DOHH2 (cell line): ENCODE measurements around the gene SIRT2.

Experiments
- H3F3A ChIP-seq: fragments of 200-600 bp; sonication (generic), shearing (Covaris generic); 2 replicates; pipeline ENCODE4 v1.6.0; 2016; ENCODE audit warnings: antibody characterized with exemption, mild to moderate bottlenecking; ENCODE audit not compliant: control insufficient read depth, insufficient read depth
- H3K27ac ChIP-seq: fragments of 200-600 bp; sonication (generic); 2 replicates; pipeline ENCODE4 v1.5.1; 2014; ENCODE audit warnings: low read depth, mild to moderate bottlenecking, low read length, moderate library complexity
- H3K27me3 ChIP-seq: fragments of 200-600 bp; sonication (generic); 2 replicates; pipeline ENCODE4 v1.6.1; 2014; ENCODE audit warnings: mild to moderate bottlenecking, low read length, mixed read lengths; ENCODE audit not compliant: control insufficient read depth
- H3K36me3 ChIP-seq: fragments of 200-600 bp; sonication (generic); 2 replicates; pipeline ENCODE4 v1.6.1; 2014; ENCODE audit warnings: mild to moderate bottlenecking, low read length, moderate library complexity, mixed read lengths; ENCODE audit not compliant: control insufficient read depth
- H3K4me1 ChIP-seq: fragments of 200-600 bp; sonication (generic); 2 replicates; pipeline ENCODE4 v1.6.1; 2014; ENCODE audit warnings: mild to moderate bottlenecking, low read length, mixed read lengths; ENCODE audit not compliant: control insufficient read depth
- H3K4me2 ChIP-seq: fragments of 200-600 bp; sonication (generic); 2 replicates; pipeline ENCODE4 v1.6.0; 2014; ENCODE audit warnings: mild to moderate bottlenecking, low read length, moderate library complexity
- H3K4me3 ChIP-seq: fragments of 200-600 bp; sonication (generic); 2 replicates; pipeline ENCODE4 v1.5.1; 2014; ENCODE audit warnings: mild to moderate bottlenecking, low read length, mixed read lengths
- H3K79me2 ChIP-seq: fragments of 200-600 bp; sonication (generic); 2 replicates; pipeline ENCODE4 v1.6.1; 2014; ENCODE audit warnings: mild to moderate bottlenecking, low read length, mixed read lengths; ENCODE audit not compliant: control insufficient read depth
- H3K9me2 ChIP-seq: fragments of 200-600 bp; sonication (generic); replicated peaks from 2 replicates; pipeline ENCODE4 v1.6.1; 2014; ENCODE audit warnings: mild to moderate bottlenecking, low read length, mixed read lengths; ENCODE audit not compliant: control insufficient read depth
- H3K9me3 ChIP-seq: fragments of 200-600 bp; sonication (generic); 2 replicates; pipeline ENCODE4 v1.6.1; 2014; ENCODE audit warnings: antibody characterized with exemption, low read length, mixed read lengths; ENCODE audit not compliant: control insufficient read depth, insufficient read depth
- H4K20me1 ChIP-seq: fragments of 200-600 bp; sonication (generic); 2 replicates; pipeline ENCODE4 v1.6.0; 2014; ENCODE audit warnings: low read depth, mild to moderate bottlenecking, antibody characterized with exemption, low read length, moderate library complexity; ENCODE audit not compliant: control insufficient read depth, insufficient read depth
- EZH2phosphoT487 ChIP-seq: fragments of 200-600 bp; sonication (generic); IDR thresholded peaks from 2 replicates; pipeline ENCODE4 v1.6.1; 2017; ENCODE audit warnings: borderline replicate concordance, mild to moderate bottlenecking, antibody characterized with exemption, low read length, moderate library complexity, mixed read lengths
- TF ChIP-seq, protein P1 (sequence below): fragments of 200-600 bp; sonication (generic); IDR thresholded peaks from one replicate; pipeline ENCODE4 v1.5.1; 2014; ENCODE audit warnings: antibody characterized with exemption, mild to moderate bottlenecking, low read depth, low read length; ENCODE audit not compliant: poor library complexity, severe bottlenecking

Gene SIRT2

DNA sequence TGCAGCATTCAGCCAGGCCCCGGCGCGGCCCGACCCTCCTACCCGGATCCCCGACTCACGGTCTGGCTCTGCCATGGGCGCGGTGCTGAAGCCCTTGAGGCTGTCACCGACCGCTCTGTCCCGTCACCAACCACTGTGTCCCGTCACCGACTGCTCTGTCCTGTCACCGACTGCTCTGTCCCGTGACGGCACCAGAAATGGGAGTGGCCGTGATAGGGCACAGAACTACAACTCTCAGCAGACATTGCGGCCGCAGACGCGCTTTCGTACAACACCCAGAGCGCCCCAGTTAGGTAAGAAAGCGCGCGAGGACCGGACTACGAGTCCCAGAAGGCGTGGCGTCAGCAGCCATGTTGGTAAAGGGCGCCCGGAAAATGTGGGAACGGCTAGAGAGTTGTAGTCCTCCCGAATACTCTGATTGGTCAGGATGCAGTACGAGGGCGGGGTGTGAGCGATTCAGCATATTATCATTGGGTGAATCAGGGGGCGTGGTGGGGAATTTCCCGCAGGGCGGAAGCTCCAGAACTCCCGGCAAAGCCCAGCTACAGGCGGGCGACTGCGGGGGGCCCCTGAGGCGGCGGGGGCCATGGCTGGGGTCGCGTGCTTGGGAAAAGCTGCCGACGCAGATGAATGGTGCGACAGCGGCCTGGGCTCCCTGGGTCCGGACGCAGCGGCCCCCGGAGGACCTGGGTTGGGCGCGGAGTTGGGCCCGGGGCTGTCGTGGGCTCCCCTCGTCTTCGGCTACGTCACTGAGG is at the start of gene SIRT2, which contains the start of gene NFKBIB:
TSS of gene SIRT2 (minus strand) at position 172 of the 755 bp plus-strand sequence. CDS start at position 75, 97 bp downstream.
TSS of gene NFKBIB (plus strand) at position 523 of the 755 bp plus-strand sequence. CDS start at position 587, 64 bp downstream.
- no peaks in the 10 kb centered on the region for H3F3A ChIP-seq
- peak within 1 kb of the TSS; percentile 88 for H3K4me2 ChIP-seq
- TF ChIP-seq, protein P1, sequence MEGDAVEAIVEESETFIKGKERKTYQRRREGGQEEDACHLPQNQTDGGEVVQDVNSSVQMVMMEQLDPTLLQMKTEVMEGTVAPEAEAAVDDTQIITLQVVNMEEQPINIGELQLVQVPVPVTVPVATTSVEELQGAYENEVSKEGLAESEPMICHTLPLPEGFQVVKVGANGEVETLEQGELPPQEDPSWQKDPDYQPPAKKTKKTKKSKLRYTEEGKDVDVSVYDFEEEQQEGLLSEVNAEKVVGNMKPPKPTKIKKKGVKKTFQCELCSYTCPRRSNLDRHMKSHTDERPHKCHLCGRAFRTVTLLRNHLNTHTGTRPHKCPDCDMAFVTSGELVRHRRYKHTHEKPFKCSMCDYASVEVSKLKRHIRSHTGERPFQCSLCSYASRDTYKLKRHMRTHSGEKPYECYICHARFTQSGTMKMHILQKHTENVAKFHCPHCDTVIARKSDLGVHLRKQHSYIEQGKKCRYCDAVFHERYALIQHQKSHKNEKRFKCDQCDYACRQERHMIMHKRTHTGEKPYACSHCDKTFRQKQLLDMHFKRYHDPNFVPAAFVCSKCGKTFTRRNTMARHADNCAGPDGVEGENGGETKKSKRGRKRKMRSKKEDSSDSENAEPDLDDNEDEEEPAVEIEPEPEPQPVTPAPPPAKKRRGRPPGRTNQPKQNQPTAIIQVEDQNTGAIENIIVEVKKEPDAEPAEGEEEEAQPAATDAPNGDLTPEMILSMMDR: no peak
- TF ChIP-seq EZH2phosphoT487: no peak
- no peaks in the 10 kb centered on the region for H3K27me3 ChIP-seq
- H3K79me2 ChIP-seq: peaks cover 38% of the 10 kb centered on the region
- peak within 1 kb of the TSS; percentile 93 for H3K4me3 ChIP-seq
- no peaks in the 10 kb centered on the region for H3K9me2 ChIP-seq
- peaks cover 12% of the 10 kb centered on the region for H3K36me3 ChIP-seq
- peaks cover 20% of the 10 kb centered on the region for H3K4me1 ChIP-seq
- peak within 1 kb of the TSS; percentile 30 for H3K27ac ChIP-seq
- H3K9me3 ChIP-seq: peaks cover 5% of the 10 kb centered on the region
- H4K20me1 ChIP-seq: no peaks in the 10 kb centered on the region

DNA sequence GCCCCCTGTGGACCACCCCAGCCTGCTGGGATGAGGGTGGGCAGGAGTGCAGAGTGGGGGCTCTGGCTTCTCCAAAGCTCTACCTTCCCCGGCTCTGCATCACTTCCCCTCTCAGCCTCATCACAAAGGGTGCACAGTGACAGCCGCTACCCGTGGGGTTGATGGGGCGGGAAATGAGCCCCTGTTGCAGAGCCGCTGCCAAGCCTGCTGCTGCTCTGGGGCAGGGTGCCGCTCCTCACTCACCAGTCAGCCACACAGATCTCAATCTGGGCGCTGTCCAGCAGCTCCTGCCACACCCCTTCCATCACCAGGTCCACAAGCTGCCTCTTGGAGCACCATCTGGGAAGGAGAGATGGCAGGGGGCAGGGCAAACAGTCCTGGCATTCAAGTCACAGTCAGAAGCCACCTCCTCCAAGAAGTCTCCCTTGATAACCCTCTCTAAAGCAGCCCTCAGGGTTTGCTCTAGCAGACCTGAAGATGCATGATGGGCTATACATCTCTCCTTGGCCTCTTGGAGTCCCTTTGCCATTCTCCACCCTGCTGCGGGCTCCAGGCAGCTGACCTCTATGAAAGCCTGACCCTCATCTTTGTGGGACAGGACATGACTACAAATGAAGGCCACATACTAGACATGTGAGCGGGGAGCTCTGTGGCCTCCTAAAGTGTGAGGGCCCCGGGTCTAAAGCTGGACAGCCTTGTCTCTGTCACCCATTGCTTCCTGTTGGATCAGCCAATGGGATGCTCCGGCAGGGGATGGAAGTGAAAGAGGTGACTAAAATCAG is 47.0 kb upstream of the SIRT2 start:
- Histone ChIP-seq H3K4me3 (no peak overlapping the region), H3K4me1 (no peaks in the 10 kb centered on the region), H3K9me2 (no peaks in the 10 kb centered on the region), H3K27ac (no peak overlapping the region), H3K79me2 (no peaks in the 10 kb centered on the region), H3K4me2 (no peak overlapping the region), H3K36me3 (no peaks in the 10 kb centered on the region), H3K27me3 (no peaks in the 10 kb centered on the region; the same call in 1 of the 2 replicates), H4K20me1 (no peaks in the 10 kb centered on the region), H3K9me3 (no peaks in the 10 kb centered on the region), H3F3A (no peaks in the 10 kb centered on the region; the same call in 1 of the 2 replicates)
- TF ChIP-seq EZH2phosphoT487: no peak
- TF ChIP-seq, protein P1: no peak

DNA sequence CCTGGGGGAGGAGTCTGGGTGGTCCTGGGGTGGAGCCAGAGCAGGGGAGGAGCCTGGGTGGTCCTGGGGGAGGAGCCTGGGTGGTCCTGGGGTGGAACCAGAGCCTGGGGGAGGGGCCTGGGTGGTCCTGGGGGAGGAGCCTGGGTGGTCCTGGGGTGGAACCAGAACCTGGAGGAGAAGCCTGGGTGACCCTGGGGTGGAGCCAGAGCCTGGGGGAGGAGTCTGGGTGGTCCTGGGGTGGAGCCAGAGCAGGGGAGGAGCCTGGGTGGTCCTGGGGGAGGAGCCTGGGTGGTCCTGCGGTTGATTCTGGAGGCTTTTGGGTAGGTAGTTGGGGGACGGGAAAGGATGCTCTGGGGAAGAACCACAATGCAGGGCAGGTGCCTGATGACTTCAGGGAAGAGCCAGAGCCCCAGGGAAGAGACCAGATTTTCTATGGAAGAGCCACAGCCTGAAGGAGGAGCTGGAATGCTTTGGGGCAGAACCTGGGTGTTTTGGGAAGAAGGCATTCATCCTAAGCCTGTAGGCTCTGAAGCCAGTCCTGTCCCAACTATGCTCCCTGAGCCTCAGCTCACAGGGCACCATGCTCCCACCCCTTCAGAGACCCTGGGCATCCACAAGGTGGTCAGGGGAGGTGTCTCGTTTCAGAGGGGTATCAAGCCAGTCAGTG is 46.3 kb upstream of the SIRT2 start:
- Histone ChIP-seq H3K9me3 (no peaks in the 10 kb centered on the region), H3K79me2 (no peaks in the 10 kb centered on the region), H3F3A (no peaks in the 10 kb centered on the region; the same call in 1 of the 2 replicates), H3K4me3 (no peak overlapping the region), H3K9me2 (no peaks in the 10 kb centered on the region), H3K4me2 (no peak overlapping the region), H3K36me3 (no peaks in the 10 kb centered on the region), H3K27ac (no peak overlapping the region), H4K20me1 (no peaks in the 10 kb centered on the region), H3K27me3 (no peaks in the 10 kb centered on the region; the same call in 1 of the 2 replicates), H3K4me1 (no peaks in the 10 kb centered on the region)
- no peak for TF ChIP-seq EZH2phosphoT487
- TF ChIP-seq, protein P1: no peak
